GM23338 (cell line): Measurements from ENCODE around the gene P2RX7. TPM values are rescaled to one million over a fixed set of nuclear protein-coding genes. Genes with fewer than 3 reads are reported as not detected.

Experiments
- ATAC-seq: fragments of 200-7000 bp; cut with Tn5 transposase; 3 replicates; pipeline ENCODE4 v1.9.1; 2020
- DNase-seq: peaks from one replicate; pipeline ENCODE4 v3.0.0-alpha.2; 2015; ENCODE audit warnings: low spot score
- H2AFZ ChIP-seq: fragments of 200-600 bp; sonication (generic); 2 replicates; pipeline ENCODE4 v1.8.0; 2016; ENCODE audit warnings: antibody characterized with exemption, mild to moderate bottlenecking, moderate library complexity
- H3F3A ChIP-seq: fragments of 200-600 bp; sonication (generic); replicated peaks from 2 replicates; pipeline ENCODE4 v1.8.0; 2017; ENCODE audit warnings: antibody characterized with exemption, mixed run types, low read depth
- H3K27ac ChIP-seq: fragments of 200-600 bp; sonication (generic); 2 replicates; pipeline ENCODE4 v1.6.1; 2016; ENCODE audit warnings: low read depth
- H3K27me3 ChIP-seq: fragments of 200-600 bp; sonication (generic); 2 replicates; pipeline ENCODE4 v1.8.0; 2016; ENCODE audit warnings: mild to moderate bottlenecking, mixed run types, moderate library complexity; ENCODE audit not compliant: insufficient read depth
- H3K36me3 ChIP-seq: fragments of 200-600 bp; sonication (generic); 2 replicates; pipeline ENCODE4 v1.8.0; 2016; ENCODE audit warnings: mild to moderate bottlenecking; ENCODE audit not compliant: insufficient read depth
- H3K4me1 ChIP-seq: fragments of 200-600 bp; sonication (generic); 2 replicates; pipeline ENCODE4 v1.8.0; 2016; ENCODE audit warnings: mild to moderate bottlenecking, moderate library complexity; ENCODE audit not compliant: insufficient read depth
- H3K4me2 ChIP-seq: fragments of 200-600 bp; sonication (generic); 2 replicates; pipeline ENCODE4 v1.7.1; 2017; ENCODE audit warnings: mixed run types
- H3K4me3 ChIP-seq: fragments of 200-600 bp; sonication (generic); 2 replicates; pipeline ENCODE4 v1.6.1; 2016; ENCODE audit warnings: mixed run types
- H3K79me2 ChIP-seq: fragments of 200-600 bp; sonication (generic); replicated peaks from 2 replicates; pipeline ENCODE4 v1.8.0; 2017; ENCODE audit warnings: mild to moderate bottlenecking; ENCODE audit not compliant: insufficient read depth
- H3K9me2 ChIP-seq: fragments of 200-600 bp; sonication (generic); 2 replicates; pipeline ENCODE4 v1.8.0; 2017; ENCODE audit not compliant: insufficient read depth
- H4K20me1 ChIP-seq: fragments of 200-600 bp; sonication (generic); replicated peaks from 2 replicates; pipeline ENCODE4 v1.8.0; 2017; ENCODE audit warnings: mild to moderate bottlenecking; ENCODE audit not compliant: insufficient read depth
- H3K27ac Mint-ChIP-seq: 2 replicates; pipeline ENCODE4 v1.8.0; 2020; ENCODE audit warnings: inconsistent platforms, mild to moderate bottlenecking, moderate library complexity, mixed read lengths
- H3K27me3 Mint-ChIP-seq: 3 replicates; pipeline ENCODE4 v1.8.0; 2022; ENCODE audit warnings: low read depth, mild to moderate bottlenecking, moderate library complexity, mixed read lengths, inconsistent platforms; ENCODE audit not compliant: insufficient read depth, poor library complexity
- H3K36me3 Mint-ChIP-seq: 3 replicates; pipeline ENCODE4 v1.8.0; 2021; ENCODE audit warnings: low read depth, mild to moderate bottlenecking, inconsistent platforms, moderate library complexity, mixed read lengths
- H3K4me1 Mint-ChIP-seq: 3 replicates; pipeline ENCODE4 v1.8.0; 2020; ENCODE audit warnings: mild to moderate bottlenecking, inconsistent platforms, mixed read lengths
- H3K4me3 Mint-ChIP-seq: 3 replicates; pipeline ENCODE4 v1.8.0; 2021; ENCODE audit warnings: moderate library complexity, mild to moderate bottlenecking, inconsistent platforms, mixed read lengths
- H3K9me3 Mint-ChIP-seq: 3 replicates; pipeline ENCODE4 v1.8.0; 2020; ENCODE audit warnings: moderate library complexity, mild to moderate bottlenecking, inconsistent platforms, mixed read lengths
- CREB1 ChIP-seq: fragments of 250-450 bp; sonication (Bioruptor Pico); IDR thresholded peaks from 2 replicates; pipeline ENCODE4 v1.5.0; 2020; ENCODE audit warnings: low read depth, mild to moderate bottlenecking, moderate library complexity
- CTCF ChIP-seq, 2 experiments: fragments of 200-600 bp in 1 of 2; sonication (generic) in 1 of 2; conservative IDR thresholded peaks; 2 replicates each; pipeline versions ENCODE4 v1.5.1 to v1.6.1; 2016 to 2017; ENCODE audit warnings: antibody characterized with exemption in 2 of 2, low read depth in 2 of 2, mild to moderate bottlenecking in 2 of 2, moderate library complexity in 1 of 2
- ETS1 ChIP-seq: IDR thresholded peaks from 2 replicates; pipeline ENCODE4 v1.6.1; 2016; ENCODE audit warnings: antibody characterized with exemption
- EZH2 ChIP-seq: fragments of 200-600 bp; sonication (generic); IDR thresholded peaks from one replicate; pipeline ENCODE4 v1.8.0; 2017; ENCODE audit warnings: antibody characterized with exemption, mild to moderate bottlenecking, low read depth; ENCODE audit not compliant: unreplicated experiment
- EZH2phosphoT487 ChIP-seq: fragments of 200-600 bp; sonication (generic); IDR thresholded peaks from one replicate; pipeline ENCODE4 v1.8.1; 2018; ENCODE audit warnings: antibody characterized with exemption; ENCODE audit not compliant: unreplicated experiment
- JUNB ChIP-seq: IDR thresholded peaks from one replicate; pipeline ENCODE4 v1.6.1; 2016; ENCODE audit warnings: antibody characterized with exemption; ENCODE audit not compliant: unreplicated experiment
- POLR2AphosphoS5 ChIP-seq: IDR thresholded peaks from 2 replicates; pipeline ENCODE4 v1.6.1; 2016; ENCODE audit warnings: antibody characterized with exemption, low read depth
- REST ChIP-seq: IDR thresholded peaks from one replicate; pipeline ENCODE4 v1.6.1; 2018; ENCODE audit warnings: antibody characterized with exemption; ENCODE audit not compliant: unreplicated experiment
- STAT1 ChIP-seq: IDR thresholded peaks from one replicate; pipeline ENCODE4 v1.6.1; 2016; ENCODE audit warnings: antibody characterized with exemption; ENCODE audit not compliant: unreplicated experiment
- ZNF114 ChIP-seq: fragments of 250-450 bp; sonication (Bioruptor Pico); IDR thresholded peaks from 2 replicates; pipeline ENCODE4 v1.5.0; 2020; ENCODE audit warnings: mild to moderate bottlenecking, moderate library complexity
- ZNF331 ChIP-seq: fragments of 250-450 bp; sonication (Bioruptor Pico); IDR thresholded peaks from 2 replicates; pipeline ENCODE4 v1.5.0; 2020; ENCODE audit warnings: low read depth, mild to moderate bottlenecking, moderate library complexity
- ZNF462 ChIP-seq: fragments of 250-450 bp; sonication (Bioruptor Pico); IDR thresholded peaks from 2 replicates; pipeline ENCODE4 v1.5.0; 2020; ENCODE audit warnings: mild to moderate bottlenecking, moderate library complexity
- polyA plus RNA-seq: library from polyadenylated mRNA; unstranded; fragments of >200 nt; fragmentation: Nextera tagmentation; extraction: Ambion mirVana; gene quantifications from 2 replicates; pipeline ENCODE4 v1.2.1, GENCODE V29; 2016
- total RNA-seq: library from RNA; depleted of rRNA; stranded (reverse); fragments of >200 nt; shearing (Covaris generic); gene quantifications from 2 replicates; pipeline ENCODE4 v1.2.3, GENCODE V29; 2014

The P2RX7 gene
- total and polyA plus RNA-seq, 2 experiments from 2014 or later: 0.24 to 0.48 TPM

- no peak for TF ChIP-seq ZNF462
- no peak for TF ChIP-seq EZH2
- TF ChIP-seq JUNB: no peak
- TF ChIP-seq ZNF114 (CRISPR knock-in tag): no peak
- TF ChIP-seq CREB1 (CRISPR knock-in tag): no peak
These were observed 83.4 kb downstream of the P2RX7 start (continued) for GRCh38 chr12:121216102-121216501.

GRCh38 chr12:121217063-121217462 lies 84.4 kb downstream of the P2RX7 start:
- Histone ChIP-seq H3K27me3 (no peaks in the 10 kb centered on the region), H3K79me2 (no peaks in the 10 kb centered on the region), H3K36me3 (no peaks in the 10 kb centered on the region), H3K4me1 (no peaks in the 10 kb centered on the region), H3K27ac (no peak overlapping the region), H3K9me2 (no peaks in the 10 kb centered on the region), H3F3A (no peaks in the 10 kb centered on the region), H4K20me1 (no peaks in the 10 kb centered on the region), H3K4me2 (no peak overlapping the region), H3K4me3 (no peak overlapping the region), H2AFZ (no peak overlapping the region)
- Mint-ChIP-seq H3K4me3 (no peak overlapping the region), H3K27ac (no peak overlapping the region), H3K9me3 (no peaks in the 10 kb centered on the region), H3K4me1 (no peaks in the 10 kb centered on the region), H3K36me3 (no peaks in the 10 kb centered on the region; the same call in 2 of the 3 replicates), H3K27me3 (peaks cover 3% of the 10 kb centered on the region)
- ATAC-seq (no peak), DNase-seq (no peak)
- TF ChIP-seq REST (no peak), ZNF331 (CRISPR knock-in tag) (no peak), POLR2AphosphoS5 (no peak), ETS1 (no peak), STAT1 (no peak), CTCF (conservative IDR thresholded peaks at IDR 0.05; ENCODE audit: low read depth in 2 of 2) (no peak), ZNF114 (CRISPR knock-in tag) (no peak), CREB1 (CRISPR knock-in tag) (no peak), EZH2phosphoT487 (no peak)
